ELR (cell line): ENCODE data around the gene TMEM30B.
"Not testable (repeated sequence)": the region's sequence is repeated elsewhere in the genome, so short reads cannot be mapped to it uniquely, and the experiment has no call there.

Experiments used
- DNase-seq: peaks from one replicate; pipeline ENCODE4 v3.0.0-alpha.2; 2015; ENCODE audit warnings: low read depth

TMEM30B gene

GRCh38 chr14:61266436-61266835, 14.7 kb downstream of the TMEM30B start:
- no peak for DNase-seq

GRCh38 chr14:61264651-61265050, 16.5 kb downstream of the TMEM30B start:
- no peak for DNase-seq

- DNase-seq: no peak
Observed at GRCh38 chr14:61264010-61264571, 17.0 kb downstream of the TMEM30B start.

- DNase-seq: peak; percentile 52
Observed at GRCh38 chr14:61262082-61262481, 19.1 kb downstream of the TMEM30B start.

GRCh38 chr14:61260939-61261776, 20.0 kb downstream of the TMEM30B start:
- peak; percentile 86 for DNase-seq

- peak; percentile 52 for DNase-seq
Observed at GRCh38 chr14:61258985-61259384, 22.2 kb downstream of the TMEM30B start.

GRCh38 chr14:61257469-61258057, 23.6 kb downstream of the TMEM30B start:
- DNase-seq: no peak

GRCh38 chr14:61256826-61257468, 24.2 kb downstream of the TMEM30B start:
- DNase-seq: no peak

- DNase-seq: no peak
Observed at GRCh38 chr14:61255968-61256367, 25.2 kb downstream of the TMEM30B start.

- DNase-seq: no peak
Observed at GRCh38 chr14:61254808-61255526, 26.2 kb downstream of the TMEM30B start.

- DNase-seq: no peak
Observed at GRCh38 chr14:61253064-61253738, 27.9 kb downstream of the TMEM30B start.

- DNase-seq: peak; percentile 97
Observed at GRCh38 chr14:61252369-61253063, 28.6 kb downstream of the TMEM30B start.

- DNase-seq: no peak
Observed at GRCh38 chr14:61250063-61250462, 31.1 kb downstream of the TMEM30B start.

- DNase-seq: peak; percentile 75
Observed at GRCh38 chr14:61247935-61248334, 33.2 kb downstream of the TMEM30B start.

GRCh38 chr14:61246721-61247120, 34.4 kb downstream of the TMEM30B start:
- no peak for DNase-seq

GRCh38 chr14:61244009-61244408, 37.1 kb downstream of the TMEM30B start:
- DNase-seq: no peak

GRCh38 chr14:61240206-61240605, 40.9 kb downstream of the TMEM30B start:
- no peak for DNase-seq

- not testable (repeated sequence) for DNase-seq
Observed at GRCh38 chr14:61239285-61239684, 41.9 kb downstream of the TMEM30B start.

GRCh38 chr14:61238611-61239245, 42.4 kb downstream of the TMEM30B start:
- no peak for DNase-seq

- peak; percentile 26 for DNase-seq
Observed at GRCh38 chr14:61234215-61234916, 46.8 kb downstream of the TMEM30B start.
